ENCODE results near the gene COLQ.

DNA sequence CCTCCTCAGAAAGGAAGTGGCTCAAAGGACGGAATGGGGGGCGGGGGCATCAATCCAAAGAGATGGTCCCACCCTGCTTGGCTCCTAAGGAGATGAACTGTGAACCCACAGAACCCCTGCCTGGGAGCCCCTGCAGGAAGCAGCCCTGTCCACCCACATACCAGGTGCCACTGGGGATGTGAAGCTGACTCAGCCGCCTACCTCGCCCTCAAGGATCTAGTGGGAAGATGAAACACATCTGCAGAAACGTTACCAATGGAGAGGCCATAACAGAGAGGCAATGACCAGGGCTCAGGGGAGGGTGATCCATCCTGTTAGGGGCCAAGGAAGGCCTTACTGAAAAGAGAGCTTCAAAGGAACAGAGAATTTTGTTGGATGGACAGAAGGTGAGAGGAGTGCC lies 59.1 kb downstream of the COLQ start:
- TF ChIP-seq, protein P1, sequence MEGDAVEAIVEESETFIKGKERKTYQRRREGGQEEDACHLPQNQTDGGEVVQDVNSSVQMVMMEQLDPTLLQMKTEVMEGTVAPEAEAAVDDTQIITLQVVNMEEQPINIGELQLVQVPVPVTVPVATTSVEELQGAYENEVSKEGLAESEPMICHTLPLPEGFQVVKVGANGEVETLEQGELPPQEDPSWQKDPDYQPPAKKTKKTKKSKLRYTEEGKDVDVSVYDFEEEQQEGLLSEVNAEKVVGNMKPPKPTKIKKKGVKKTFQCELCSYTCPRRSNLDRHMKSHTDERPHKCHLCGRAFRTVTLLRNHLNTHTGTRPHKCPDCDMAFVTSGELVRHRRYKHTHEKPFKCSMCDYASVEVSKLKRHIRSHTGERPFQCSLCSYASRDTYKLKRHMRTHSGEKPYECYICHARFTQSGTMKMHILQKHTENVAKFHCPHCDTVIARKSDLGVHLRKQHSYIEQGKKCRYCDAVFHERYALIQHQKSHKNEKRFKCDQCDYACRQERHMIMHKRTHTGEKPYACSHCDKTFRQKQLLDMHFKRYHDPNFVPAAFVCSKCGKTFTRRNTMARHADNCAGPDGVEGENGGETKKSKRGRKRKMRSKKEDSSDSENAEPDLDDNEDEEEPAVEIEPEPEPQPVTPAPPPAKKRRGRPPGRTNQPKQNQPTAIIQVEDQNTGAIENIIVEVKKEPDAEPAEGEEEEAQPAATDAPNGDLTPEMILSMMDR (IDR thresholded peaks at IDR 0.05): no peak
- no peak for TF ChIP-seq POLR2A (IDR thresholded peaks at IDR 0.05)

Data from heart left ventricle (tissue), 13 donors.